HL-60/S4 treated with retinoic acid at 250 ng/mL for 4 days and 3 days (cell line): ENCODE results near the gene MYO18B.

Experiments
- in situ Hi-C: fragments of 300-500 bp; cut with MboI; formaldehyde crosslinking; loops from 2 replicates; pipeline ENCODE4 v1.7.0; 2022; ENCODE audit warnings: low sequenced_read_pairs

The MYO18B gene

GRCh38 chr22:25747245-25747944 is 5.4 kb downstream of the MYO18B start:
- in situ Hi-C loops: no loop called here

GRCh38 chr22:25748140-25748539 is 6.2 kb downstream of the MYO18B start:
- in situ Hi-C loops: no loop called here

- in situ Hi-C loops: no loop called here
Observed at GRCh38 chr22:25748704-25749103, 6.7 kb downstream of the MYO18B start.

- in situ Hi-C loops: no loop called here
Observed at GRCh38 chr22:25749420-25750169, 7.6 kb downstream of the MYO18B start.

GRCh38 chr22:25750569-25751173 is 8.7 kb downstream of the MYO18B start:
- in situ Hi-C loops: no loop called here

- in situ Hi-C loops: no loop called here
Observed at GRCh38 chr22:25751174-25751581, 9.2 kb downstream of the MYO18B start.

GRCh38 chr22:25752615-25753214 is 10.7 kb downstream of the MYO18B start:
- in situ Hi-C loops: no loop called here

GRCh38 chr22:25753252-25753651 is 11.3 kb downstream of the MYO18B start:
- in situ Hi-C loops: no loop called here

GRCh38 chr22:25754527-25755202 is 12.7 kb downstream of the MYO18B start:
- in situ Hi-C loops: no loop called here

GRCh38 chr22:25757686-25758085 is 15.7 kb downstream of the MYO18B start:
- in situ Hi-C loops: no loop called here

GRCh38 chr22:25758316-25758715 is 16.3 kb downstream of the MYO18B start:
- in situ Hi-C loops: no loop called here

GRCh38 chr22:25759825-25760231 is 17.8 kb downstream of the MYO18B start:
- in situ Hi-C loops: no loop called here

- in situ Hi-C loops: no loop called here
Observed at GRCh38 chr22:25760294-25760693, 18.3 kb downstream of the MYO18B start.

- in situ Hi-C loops: no loop called here
Observed at GRCh38 chr22:25760848-25761595, 19.0 kb downstream of the MYO18B start.

GRCh38 chr22:25762147-25762546 is 20.2 kb downstream of the MYO18B start:
- in situ Hi-C loops: no loop called here

GRCh38 chr22:25763239-25763777 is 21.3 kb downstream of the MYO18B start:
- in situ Hi-C loops: no loop called here

GRCh38 chr22:25764270-25765015 is 22.5 kb downstream of the MYO18B start:
- in situ Hi-C loops: no loop called here

- in situ Hi-C loops: no loop called here
Observed at GRCh38 chr22:25765016-25765367, 23.0 kb downstream of the MYO18B start.

- in situ Hi-C loops: no loop called here
Observed at GRCh38 chr22:25765801-25766200, 23.8 kb downstream of the MYO18B start.
